ENCODE measurements around the gene KIF5A. TPM values are rescaled to one million over a fixed set of nuclear protein-coding genes. Genes with fewer than 3 reads are reported as not detected.

KIF5A gene
- total RNA-seq, 1 donor: 0.72 TPM

- TF ChIP-seq, protein P1, sequence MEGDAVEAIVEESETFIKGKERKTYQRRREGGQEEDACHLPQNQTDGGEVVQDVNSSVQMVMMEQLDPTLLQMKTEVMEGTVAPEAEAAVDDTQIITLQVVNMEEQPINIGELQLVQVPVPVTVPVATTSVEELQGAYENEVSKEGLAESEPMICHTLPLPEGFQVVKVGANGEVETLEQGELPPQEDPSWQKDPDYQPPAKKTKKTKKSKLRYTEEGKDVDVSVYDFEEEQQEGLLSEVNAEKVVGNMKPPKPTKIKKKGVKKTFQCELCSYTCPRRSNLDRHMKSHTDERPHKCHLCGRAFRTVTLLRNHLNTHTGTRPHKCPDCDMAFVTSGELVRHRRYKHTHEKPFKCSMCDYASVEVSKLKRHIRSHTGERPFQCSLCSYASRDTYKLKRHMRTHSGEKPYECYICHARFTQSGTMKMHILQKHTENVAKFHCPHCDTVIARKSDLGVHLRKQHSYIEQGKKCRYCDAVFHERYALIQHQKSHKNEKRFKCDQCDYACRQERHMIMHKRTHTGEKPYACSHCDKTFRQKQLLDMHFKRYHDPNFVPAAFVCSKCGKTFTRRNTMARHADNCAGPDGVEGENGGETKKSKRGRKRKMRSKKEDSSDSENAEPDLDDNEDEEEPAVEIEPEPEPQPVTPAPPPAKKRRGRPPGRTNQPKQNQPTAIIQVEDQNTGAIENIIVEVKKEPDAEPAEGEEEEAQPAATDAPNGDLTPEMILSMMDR (IDR thresholded peaks at IDR 0.05; ENCODE audit: insufficient read depth, low read length): no peak
- peak overlapping the region; percentile 72 for H3K4me3 ChIP-seq (ENCODE audit: low read depth, low read length)
- peak; percentile 71 for DNase-seq (ENCODE audit: low read depth)
These were observed 54.1 kb downstream of the KIF5A start for GRCh38 chr12:57603815-57604453.

DNA sequence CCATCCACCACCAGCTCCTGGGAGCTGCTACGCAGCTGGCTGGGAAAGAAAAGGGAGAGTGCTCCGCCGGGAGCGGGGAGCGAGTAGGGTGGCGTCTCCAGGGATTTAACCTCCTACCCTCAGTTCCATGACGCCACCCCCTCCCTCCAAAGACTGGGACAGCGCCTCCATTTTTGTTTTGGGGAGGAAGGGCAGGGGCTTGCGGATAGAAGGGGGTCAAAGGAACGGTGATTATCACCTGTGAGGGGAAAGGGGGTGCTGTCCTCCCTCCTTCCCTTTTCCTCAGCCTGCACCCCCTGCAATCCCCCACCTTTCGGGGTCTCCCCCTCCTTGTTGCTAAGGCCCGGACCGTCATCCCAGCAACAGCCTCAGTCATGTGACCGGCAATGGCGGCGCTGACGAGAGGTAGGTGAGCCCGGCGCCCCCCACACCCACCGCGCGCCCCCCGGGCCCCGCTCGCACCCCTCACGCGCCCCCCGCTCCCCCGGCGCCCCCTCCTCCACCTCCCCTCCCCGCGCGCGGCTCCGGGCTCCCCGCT, 54.7 kb downstream of the KIF5A start, which contains the start of gene DTX3:
Gene DTX3, plus strand, starts transcription at position 371 of the 538 bp plus-strand sequence. CDS start 1,694 bp downstream, outside the sequence.
- TF ChIP-seq, protein P1 (IDR thresholded peaks at IDR 0.05; ENCODE audit: insufficient read depth, low read length): no peak
- DNase-seq (ENCODE audit: low read depth): peak; percentile 18
- peak within 1 kb of the TSS; percentile 72 for H3K4me3 ChIP-seq (ENCODE audit: low read depth, low read length)

- H3K4me3 ChIP-seq (ENCODE audit: low read depth, low read length): peak overlapping the region; percentile 72
- DNase-seq (ENCODE audit: low read depth): peak; percentile 9
- TF ChIP-seq, protein P1 (IDR thresholded peaks at IDR 0.05; ENCODE audit: insufficient read depth, low read length): no peak
These were observed 55.4 kb downstream of the KIF5A start for GRCh38 chr12:57604992-57605810.

GRCh38 chr12:57605811-57606311, 56.0 kb downstream of the KIF5A start:
- H3K4me3 ChIP-seq (ENCODE audit: low read depth, low read length): peak overlapping the region; percentile 72
- DNase-seq (ENCODE audit: low read depth): no peak
- TF ChIP-seq, protein P1 (IDR thresholded peaks at IDR 0.05; ENCODE audit: insufficient read depth, low read length): no peak

DNA sequence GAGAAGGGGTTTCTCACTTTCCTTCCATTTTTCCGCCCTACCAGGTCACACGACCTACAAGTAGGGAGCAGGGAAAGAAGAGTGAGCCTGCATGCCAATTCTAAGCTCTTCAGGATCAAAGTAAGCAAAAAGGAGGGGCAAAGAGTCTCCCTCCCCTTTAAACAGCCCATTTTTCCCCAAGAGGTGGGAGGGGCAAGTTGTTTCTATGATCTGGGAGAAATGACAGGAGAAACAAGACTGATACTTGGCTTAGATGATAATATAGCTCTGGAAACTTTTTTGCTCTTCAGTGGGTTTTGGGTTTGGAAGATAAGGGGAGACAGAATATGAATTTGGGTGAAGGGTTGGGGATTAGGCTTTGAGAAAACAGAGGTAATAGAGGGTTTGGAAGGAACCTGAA, 56.6 kb downstream of the KIF5A start:
- H3K4me3 ChIP-seq (ENCODE audit: low read depth, low read length): no peak overlapping the region
- no peak for DNase-seq (ENCODE audit: low read depth)
- TF ChIP-seq, protein P1 (IDR thresholded peaks at IDR 0.05; ENCODE audit: insufficient read depth, low read length): no peak

DNA sequence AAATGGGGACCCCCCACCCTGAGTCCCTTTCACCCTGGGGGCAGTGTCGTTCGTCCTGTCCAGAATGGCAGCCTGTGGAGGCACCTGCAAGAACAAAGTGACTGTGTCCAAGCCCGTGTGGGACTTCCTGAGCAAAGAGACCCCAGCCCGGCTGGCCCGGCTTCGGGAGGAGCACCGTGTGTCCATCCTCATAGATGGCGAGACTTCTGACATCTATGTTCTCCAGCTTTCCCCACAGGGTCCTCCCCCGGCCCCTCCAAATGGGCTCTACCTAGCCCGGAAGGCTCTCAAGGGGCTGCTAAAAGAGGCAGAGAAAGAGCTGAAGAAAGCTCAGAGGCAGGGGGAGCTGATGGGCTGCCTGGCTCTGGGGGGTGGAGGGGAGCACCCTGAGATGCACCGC, 57.0 kb downstream of the KIF5A start:
- H3K4me3 ChIP-seq (ENCODE audit: low read depth, low read length): no peak overlapping the region
- no peak for DNase-seq (ENCODE audit: low read depth)
- TF ChIP-seq, protein P1 (IDR thresholded peaks at IDR 0.05; ENCODE audit: insufficient read depth, low read length): no peak

Data from fibroblast of the aortic adventitia (primary cell).